ENCODE measurements around the gene GJC2.

GJC2 gene

DNA sequence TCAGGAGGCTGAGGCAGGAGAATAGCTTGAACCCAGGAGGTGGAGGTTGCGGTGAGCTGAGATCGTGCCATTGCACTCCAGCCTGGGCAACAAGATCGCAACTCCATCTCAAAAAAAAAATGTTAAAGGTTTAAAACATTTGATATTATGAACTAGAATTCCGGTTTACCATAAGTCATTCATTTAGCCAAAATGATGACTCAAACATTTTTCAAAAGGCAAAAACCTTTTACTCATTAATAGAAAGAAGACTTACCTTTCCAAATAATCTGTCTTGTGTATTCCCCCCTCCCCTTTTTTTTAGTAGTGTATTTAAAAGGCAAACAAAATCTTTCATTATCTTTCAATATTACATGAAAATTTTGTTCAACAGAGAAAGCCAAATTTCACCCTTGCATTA, 32.4 kb upstream of the GJC2 start:
- no peak for DNase-seq (ENCODE audit: low spot score)
- TF ChIP-seq, protein P1, sequence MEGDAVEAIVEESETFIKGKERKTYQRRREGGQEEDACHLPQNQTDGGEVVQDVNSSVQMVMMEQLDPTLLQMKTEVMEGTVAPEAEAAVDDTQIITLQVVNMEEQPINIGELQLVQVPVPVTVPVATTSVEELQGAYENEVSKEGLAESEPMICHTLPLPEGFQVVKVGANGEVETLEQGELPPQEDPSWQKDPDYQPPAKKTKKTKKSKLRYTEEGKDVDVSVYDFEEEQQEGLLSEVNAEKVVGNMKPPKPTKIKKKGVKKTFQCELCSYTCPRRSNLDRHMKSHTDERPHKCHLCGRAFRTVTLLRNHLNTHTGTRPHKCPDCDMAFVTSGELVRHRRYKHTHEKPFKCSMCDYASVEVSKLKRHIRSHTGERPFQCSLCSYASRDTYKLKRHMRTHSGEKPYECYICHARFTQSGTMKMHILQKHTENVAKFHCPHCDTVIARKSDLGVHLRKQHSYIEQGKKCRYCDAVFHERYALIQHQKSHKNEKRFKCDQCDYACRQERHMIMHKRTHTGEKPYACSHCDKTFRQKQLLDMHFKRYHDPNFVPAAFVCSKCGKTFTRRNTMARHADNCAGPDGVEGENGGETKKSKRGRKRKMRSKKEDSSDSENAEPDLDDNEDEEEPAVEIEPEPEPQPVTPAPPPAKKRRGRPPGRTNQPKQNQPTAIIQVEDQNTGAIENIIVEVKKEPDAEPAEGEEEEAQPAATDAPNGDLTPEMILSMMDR (IDR thresholded peaks at IDR 0.05; ENCODE audit: extremely low read depth, missing control alignments) = no peak

DNA sequence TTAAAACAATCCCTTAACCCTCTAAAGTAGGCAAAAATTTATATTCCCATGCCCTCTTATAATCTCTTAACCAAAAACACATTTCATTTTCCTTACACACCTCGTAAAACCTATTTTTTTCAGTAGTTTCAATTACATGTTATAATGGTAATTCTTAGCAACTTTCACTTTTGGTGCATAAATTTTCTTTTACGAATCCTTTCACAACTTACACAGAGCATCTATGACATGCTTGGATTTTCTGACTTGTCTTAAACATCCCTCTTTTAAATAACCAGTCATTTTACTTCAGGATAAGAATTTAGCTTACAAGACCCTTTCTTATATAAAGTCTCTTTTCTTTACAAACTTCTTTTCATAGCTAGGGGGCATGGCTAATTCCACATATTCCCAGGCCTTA, 31.7 kb upstream of the GJC2 start:
- TF ChIP-seq, protein P1 (IDR thresholded peaks at IDR 0.05; ENCODE audit: extremely low read depth, missing control alignments) = no peak
- no peak for DNase-seq (ENCODE audit: low spot score)

DNA sequence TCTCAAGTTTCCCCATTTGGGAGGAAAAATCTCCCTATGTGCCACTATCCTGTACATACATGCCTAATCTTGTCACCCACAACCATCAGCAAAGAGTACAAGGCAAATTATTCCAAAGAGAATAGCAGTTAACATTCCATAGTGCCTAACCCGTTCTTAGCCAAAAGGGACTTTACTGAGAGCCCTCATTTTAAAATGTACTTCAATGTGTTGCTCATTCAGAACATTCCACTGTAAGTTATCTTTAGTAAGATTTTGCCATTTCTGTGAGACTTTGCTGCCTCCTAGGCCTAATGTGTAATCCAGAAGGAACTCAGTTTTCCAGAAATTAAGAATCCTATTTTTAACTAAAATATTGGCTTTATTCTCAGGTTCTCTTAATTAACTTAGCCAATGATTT, 29.4 kb upstream of the GJC2 start:
- no peak for DNase-seq (ENCODE audit: low spot score)
- TF ChIP-seq, protein P1 (IDR thresholded peaks at IDR 0.05; ENCODE audit: extremely low read depth, missing control alignments) = no peak

DNA sequence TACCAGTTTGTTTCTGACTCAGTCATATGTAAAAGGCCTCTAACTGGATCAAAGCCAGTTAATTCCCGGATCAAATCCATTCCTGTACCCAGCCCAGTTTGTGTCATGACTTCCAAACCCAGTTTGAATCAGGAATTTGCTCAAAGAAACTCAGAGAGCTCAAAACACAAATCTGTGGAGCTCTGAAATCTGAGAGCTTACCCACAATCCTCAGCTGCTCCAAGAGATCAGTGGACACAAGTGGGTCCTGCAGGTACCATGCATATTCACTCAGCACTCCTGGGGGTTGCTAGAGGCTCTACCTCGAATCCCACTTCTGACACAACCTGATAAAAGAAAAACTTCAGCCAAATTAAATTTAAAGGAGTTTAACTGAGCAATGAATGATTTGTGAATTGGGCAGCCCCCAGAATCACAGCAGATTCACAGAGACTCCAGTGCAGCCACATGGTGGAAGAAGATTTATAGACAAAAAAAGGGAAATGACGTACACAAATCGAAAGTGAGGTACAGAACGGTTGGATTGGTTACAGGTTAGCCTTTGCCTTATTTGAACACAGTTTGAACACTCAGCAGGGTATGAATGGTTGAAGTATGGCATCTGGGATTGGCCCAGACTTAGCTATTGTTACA, 28.8 kb upstream of the GJC2 start:
- DNase-seq (ENCODE audit: low spot score) = no peak
- TF ChIP-seq, protein P1 (IDR thresholded peaks at IDR 0.05; ENCODE audit: extremely low read depth, missing control alignments) = no peak

DNA sequence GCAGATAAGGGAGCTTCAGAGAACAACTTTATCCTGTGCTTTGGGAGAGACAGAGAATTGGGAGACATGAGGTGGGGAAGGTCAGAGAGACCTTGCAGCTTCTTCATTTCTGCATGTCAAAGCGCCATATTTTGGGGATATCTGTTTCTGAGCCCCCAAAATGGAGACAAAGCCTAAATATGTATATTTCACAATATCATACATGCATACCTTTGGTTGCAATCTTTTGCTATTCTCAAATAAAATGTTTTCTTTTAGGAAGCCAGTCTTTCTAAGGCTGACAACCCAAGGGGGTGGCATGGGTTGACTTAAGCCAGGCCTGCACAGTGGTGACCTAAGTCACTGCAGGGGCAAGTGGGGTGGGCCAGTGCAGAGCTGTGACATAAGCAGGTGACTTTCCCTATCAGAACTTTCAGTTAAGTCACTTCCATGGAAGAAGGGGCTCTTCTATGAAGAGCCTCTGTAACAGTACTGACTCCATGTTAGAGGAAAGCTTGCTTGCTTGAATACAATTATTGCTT, 26.7 kb upstream of the GJC2 start:
- DNase-seq (ENCODE audit: low spot score) = no peak
- TF ChIP-seq, protein P1 (IDR thresholded peaks at IDR 0.05; ENCODE audit: extremely low read depth, missing control alignments) = no peak

DNA sequence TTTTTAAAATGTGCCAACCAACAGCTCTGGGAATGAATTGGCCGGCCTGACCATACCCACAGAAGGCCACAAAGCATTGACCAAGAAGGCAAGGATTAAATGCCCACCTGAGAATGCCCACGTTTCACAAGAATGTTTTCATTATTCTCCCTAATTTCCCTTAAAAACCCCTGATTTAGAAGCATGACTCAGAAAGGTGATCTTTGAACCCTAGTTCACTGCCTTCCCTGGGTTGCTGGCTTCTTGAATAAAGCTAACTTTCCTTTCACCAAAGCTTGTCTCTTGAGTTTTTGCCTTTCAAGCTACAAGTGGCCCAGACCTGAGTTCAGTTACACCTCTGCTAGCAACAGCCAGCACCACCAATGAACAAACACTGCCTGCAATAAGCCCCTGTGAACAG, 26.2 kb upstream of the GJC2 start:
- no peak for DNase-seq (ENCODE audit: low spot score)
- TF ChIP-seq, protein P1 (IDR thresholded peaks at IDR 0.05; ENCODE audit: extremely low read depth, missing control alignments) = no peak

DNA sequence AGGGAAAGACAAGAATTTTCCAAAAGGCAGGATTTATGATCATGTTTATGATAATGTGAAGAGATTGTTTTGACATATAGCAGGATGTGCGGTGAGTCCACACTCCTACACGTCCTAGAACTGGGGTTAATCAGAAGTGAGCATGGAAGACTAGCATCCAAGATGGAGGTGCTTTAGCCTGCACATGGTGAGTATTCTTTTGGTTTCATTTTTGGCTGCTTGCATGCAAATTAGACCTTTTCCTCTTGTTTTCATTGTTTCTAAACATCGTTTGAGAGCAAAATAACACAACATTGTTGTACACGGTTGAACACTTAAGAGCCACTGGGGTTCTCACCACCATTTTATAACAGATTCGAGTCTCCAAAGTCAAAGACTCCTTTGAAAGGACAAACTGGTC, 24.5 kb upstream of the GJC2 start:
- TF ChIP-seq, protein P1 (IDR thresholded peaks at IDR 0.05; ENCODE audit: extremely low read depth, missing control alignments) = no peak
- DNase-seq (ENCODE audit: low spot score) = no peak
